GM12878 (cell line): ENCODE measurements around the gene LTB4R2. TPM values are rescaled to one million over a fixed set of nuclear protein-coding genes. Genes with fewer than 3 reads are reported as not detected.

ENCODE experiments used
- EED ChIP-seq: sonication (generic); IDR thresholded peaks from 2 replicates; pipeline ENCODE4 v1.6.1; 2016; ENCODE audit warnings: antibody characterized with exemption, low read depth
- LARP7 ChIP-seq: fragments of 450-650 bp; IDR thresholded peaks from 2 replicates; pipeline ENCODE4 v1.6.1; 2017; ENCODE audit warnings: mild to moderate bottlenecking
- TAF1 ChIP-seq: IDR thresholded peaks from 2 replicates; pipeline ENCODE4 v1.6.1; 2011; ENCODE audit warnings: mild to moderate bottlenecking, low read depth, low read length, borderline replicate concordance
- polyA plus RNA-seq, 11 experiments: library from polyadenylated mRNA; depleted of rRNA in 4 of 11; unstranded in 6 of 11; stranded (reverse) in 5 of 11; fragments of >200 nt; fragmentation: Nextera tagmentation in 4 of 11; fragmentation: Illumina TruSeq in 1 of 11; extraction: Ambion mirVana in 4 of 11; extraction: Trizol in 1 of 11; gene quantifications; 1 replicate in 1 of 11; 2 replicates in 10 of 11; pipeline versions ENCODE4 v1.2.1 to v1.2.3, GENCODE V29; 2011 to 2016; ENCODE audit warnings: inconsistent platforms in 2 of 11, missing spikeins in 2 of 11, low read depth in 1 of 11
- total RNA-seq, 4 experiments: library from RNA; depleted of rRNA in 3 of 4; stranded (reverse); fragments of >200 nt in 3 of 4; fragmentation: Illumina TruSeq in 1 of 4; extraction: Trizol in 1 of 4; gene quantifications; 2 replicates each; pipeline versions ENCODE4 v1.2.1 to v1.2.3, GENCODE V29; 2013 to 2021
- TF ChIP-seq, protein P1 (sequence below): IDR thresholded peaks from 2 replicates; pipeline ENCODE4 v1.6.1; 2012; ENCODE audit warnings: mild to moderate bottlenecking, low read depth, low read length
- TF ChIP-seq, protein P2 (sequence below): fragments of 450-650 bp; formaldehyde crosslinking; IDR thresholded peaks from 2 replicates; pipeline ENCODE4 v1.4.0; 2020; ENCODE audit warnings: mild to moderate bottlenecking, moderate library complexity
- TF ChIP-seq, protein P3 (sequence below): fragments of 450-650 bp; IDR thresholded peaks from 2 replicates; pipeline ENCODE4 v1.6.1; 2016; ENCODE audit warnings: mild to moderate bottlenecking, moderate library complexity, borderline replicate concordance
- TF ChIP-seq, protein P4 (sequence below): fragments of 450-650 bp; IDR thresholded peaks from 2 replicates; pipeline ENCODE4 v1.6.1; 2017; ENCODE audit warnings: borderline replicate concordance
- TF ChIP-seq, protein P5 (sequence below): fragments of 150-350 bp; IDR thresholded peaks from 2 replicates; pipeline ENCODE4 v1.6.1; 2016; ENCODE audit warnings: low read depth, low read length
- TF ChIP-seq, protein P6 (sequence below): fragments of 450-650 bp; IDR thresholded peaks from 2 replicates; pipeline ENCODE4 v1.6.1; 2016; ENCODE audit warnings: mild to moderate bottlenecking

Gene LTB4R2
- total and polyA plus RNA-seq, 10 of the 15 experiments (the other 5 are each of a cell fraction or from before 2014, with no cell fraction given) = 0.06 to 16.0 (median 2.6) TPM

DNA sequence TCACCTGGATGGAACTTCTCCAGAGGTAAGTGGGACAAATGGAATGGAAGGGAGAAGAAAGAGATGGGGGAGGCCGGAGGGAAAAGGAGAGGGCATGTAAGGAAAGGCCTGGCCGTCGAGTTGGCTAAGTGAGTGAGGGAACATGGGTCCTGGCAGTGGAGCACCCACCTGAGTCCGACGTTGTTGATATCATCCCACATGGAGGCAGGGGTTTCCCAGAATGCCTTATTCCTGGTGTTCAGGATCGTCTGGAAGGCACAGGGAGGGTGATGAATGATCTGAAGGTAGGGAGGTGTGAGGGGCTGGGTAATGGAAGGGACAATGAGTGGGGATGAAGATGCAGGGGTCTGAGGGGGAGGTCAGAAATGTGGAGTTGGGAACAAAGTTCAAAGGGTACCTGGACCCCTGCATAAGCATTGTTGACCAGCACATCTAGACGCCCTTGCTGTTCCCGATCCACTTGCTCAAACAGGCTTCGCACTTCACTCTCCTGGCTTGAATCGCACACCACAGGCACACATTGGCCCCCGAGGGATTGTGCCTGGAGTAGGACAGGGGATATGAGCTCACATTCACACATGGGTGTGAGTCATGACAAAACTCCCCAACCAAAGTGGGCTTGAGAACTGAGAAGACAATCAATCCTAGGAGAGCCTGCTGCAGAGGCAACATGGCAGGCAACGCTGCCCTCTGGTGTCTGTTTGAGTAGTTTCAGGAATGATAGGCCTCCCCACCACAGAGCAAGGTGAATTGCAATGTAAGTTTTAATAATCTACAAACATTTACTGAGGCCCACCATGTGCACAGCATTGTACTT, 13.4 kb upstream of the LTB4R2 start (continued):
- TF ChIP-seq, protein P1, sequence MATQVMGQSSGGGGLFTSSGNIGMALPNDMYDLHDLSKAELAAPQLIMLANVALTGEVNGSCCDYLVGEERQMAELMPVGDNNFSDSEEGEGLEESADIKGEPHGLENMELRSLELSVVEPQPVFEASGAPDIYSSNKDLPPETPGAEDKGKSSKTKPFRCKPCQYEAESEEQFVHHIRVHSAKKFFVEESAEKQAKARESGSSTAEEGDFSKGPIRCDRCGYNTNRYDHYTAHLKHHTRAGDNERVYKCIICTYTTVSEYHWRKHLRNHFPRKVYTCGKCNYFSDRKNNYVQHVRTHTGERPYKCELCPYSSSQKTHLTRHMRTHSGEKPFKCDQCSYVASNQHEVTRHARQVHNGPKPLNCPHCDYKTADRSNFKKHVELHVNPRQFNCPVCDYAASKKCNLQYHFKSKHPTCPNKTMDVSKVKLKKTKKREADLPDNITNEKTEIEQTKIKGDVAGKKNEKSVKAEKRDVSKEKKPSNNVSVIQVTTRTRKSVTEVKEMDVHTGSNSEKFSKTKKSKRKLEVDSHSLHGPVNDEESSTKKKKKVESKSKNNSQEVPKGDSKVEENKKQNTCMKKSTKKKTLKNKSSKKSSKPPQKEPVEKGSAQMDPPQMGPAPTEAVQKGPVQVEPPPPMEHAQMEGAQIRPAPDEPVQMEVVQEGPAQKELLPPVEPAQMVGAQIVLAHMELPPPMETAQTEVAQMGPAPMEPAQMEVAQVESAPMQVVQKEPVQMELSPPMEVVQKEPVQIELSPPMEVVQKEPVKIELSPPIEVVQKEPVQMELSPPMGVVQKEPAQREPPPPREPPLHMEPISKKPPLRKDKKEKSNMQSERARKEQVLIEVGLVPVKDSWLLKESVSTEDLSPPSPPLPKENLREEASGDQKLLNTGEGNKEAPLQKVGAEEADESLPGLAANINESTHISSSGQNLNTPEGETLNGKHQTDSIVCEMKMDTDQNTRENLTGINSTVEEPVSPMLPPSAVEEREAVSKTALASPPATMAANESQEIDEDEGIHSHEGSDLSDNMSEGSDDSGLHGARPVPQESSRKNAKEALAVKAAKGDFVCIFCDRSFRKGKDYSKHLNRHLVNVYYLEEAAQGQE = no peak
- no peak for TF ChIP-seq TAF1
- TF ChIP-seq, protein P2, sequence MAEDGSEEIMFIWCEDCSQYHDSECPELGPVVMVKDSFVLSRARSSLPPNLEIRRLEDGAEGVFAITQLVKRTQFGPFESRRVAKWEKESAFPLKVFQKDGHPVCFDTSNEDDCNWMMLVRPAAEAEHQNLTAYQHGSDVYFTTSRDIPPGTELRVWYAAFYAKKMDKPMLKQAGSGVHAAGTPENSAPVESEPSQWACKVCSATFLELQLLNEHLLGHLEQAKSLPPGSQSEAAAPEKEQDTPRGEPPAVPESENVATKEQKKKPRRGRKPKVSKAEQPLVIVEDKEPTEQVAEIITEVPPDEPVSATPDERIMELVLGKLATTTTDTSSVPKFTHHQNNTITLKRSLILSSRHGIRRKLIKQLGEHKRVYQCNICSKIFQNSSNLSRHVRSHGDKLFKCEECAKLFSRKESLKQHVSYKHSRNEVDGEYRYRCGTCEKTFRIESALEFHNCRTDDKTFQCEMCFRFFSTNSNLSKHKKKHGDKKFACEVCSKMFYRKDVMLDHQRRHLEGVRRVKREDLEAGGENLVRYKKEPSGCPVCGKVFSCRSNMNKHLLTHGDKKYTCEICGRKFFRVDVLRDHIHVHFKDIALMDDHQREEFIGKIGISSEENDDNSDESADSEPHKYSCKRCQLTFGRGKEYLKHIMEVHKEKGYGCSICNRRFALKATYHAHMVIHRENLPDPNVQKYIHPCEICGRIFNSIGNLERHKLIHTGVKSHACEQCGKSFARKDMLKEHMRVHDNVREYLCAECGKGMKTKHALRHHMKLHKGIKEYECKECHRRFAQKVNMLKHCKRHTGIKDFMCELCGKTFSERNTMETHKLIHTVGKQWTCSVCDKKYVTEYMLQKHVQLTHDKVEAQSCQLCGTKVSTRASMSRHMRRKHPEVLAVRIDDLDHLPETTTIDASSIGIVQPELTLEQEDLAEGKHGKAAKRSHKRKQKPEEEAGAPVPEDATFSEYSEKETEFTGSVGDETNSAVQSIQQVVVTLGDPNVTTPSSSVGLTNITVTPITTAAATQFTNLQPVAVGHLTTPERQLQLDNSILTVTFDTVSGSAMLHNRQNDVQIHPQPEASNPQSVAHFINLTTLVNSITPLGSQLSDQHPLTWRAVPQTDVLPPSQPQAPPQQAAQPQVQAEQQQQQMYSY = no peak
- TF ChIP-seq EED = peak; percentile 87
- TF ChIP-seq, protein P3, sequence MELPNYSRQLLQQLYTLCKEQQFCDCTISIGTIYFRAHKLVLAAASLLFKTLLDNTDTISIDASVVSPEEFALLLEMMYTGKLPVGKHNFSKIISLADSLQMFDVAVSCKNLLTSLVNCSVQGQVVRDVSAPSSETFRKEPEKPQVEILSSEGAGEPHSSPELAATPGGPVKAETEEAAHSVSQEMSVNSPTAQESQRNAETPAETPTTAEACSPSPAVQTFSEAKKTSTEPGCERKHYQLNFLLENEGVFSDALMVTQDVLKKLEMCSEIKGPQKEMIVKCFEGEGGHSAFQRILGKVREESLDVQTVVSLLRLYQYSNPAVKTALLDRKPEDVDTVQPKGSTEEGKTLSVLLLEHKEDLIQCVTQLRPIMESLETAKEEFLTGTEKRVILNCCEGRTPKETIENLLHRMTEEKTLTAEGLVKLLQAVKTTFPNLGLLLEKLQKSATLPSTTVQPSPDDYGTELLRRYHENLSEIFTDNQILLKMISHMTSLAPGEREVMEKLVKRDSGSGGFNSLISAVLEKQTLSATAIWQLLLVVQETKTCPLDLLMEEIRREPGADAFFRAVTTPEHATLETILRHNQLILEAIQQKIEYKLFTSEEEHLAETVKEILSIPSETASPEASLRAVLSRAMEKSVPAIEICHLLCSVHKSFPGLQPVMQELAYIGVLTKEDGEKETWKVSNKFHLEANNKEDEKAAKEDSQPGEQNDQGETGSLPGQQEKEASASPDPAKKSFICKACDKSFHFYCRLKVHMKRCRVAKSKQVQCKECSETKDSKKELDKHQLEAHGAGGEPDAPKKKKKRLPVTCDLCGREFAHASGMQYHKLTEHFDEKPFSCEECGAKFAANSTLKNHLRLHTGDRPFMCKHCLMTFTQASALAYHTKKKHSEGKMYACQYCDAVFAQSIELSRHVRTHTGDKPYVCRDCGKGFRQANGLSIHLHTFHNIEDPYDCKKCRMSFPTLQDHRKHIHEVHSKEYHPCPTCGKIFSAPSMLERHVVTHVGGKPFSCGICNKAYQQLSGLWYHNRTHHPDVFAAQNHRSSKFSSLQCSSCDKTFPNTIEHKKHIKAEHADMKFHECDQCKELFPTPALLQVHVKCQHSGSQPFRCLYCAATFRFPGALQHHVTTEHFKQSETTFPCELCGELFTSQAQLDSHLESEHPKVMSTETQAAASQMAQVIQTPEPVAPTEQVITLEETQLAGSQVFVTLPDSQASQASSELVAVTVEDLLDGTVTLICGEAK = no peak
- TF ChIP-seq LARP7 = no peak
- TF ChIP-seq, protein P4, sequence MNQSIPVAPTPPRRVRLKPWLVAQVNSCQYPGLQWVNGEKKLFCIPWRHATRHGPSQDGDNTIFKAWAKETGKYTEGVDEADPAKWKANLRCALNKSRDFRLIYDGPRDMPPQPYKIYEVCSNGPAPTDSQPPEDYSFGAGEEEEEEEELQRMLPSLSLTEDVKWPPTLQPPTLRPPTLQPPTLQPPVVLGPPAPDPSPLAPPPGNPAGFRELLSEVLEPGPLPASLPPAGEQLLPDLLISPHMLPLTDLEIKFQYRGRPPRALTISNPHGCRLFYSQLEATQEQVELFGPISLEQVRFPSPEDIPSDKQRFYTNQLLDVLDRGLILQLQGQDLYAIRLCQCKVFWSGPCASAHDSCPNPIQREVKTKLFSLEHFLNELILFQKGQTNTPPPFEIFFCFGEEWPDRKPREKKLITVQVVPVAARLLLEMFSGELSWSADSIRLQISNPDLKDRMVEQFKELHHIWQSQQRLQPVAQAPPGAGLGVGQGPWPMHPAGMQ = no peak
- TF ChIP-seq, protein P5, sequence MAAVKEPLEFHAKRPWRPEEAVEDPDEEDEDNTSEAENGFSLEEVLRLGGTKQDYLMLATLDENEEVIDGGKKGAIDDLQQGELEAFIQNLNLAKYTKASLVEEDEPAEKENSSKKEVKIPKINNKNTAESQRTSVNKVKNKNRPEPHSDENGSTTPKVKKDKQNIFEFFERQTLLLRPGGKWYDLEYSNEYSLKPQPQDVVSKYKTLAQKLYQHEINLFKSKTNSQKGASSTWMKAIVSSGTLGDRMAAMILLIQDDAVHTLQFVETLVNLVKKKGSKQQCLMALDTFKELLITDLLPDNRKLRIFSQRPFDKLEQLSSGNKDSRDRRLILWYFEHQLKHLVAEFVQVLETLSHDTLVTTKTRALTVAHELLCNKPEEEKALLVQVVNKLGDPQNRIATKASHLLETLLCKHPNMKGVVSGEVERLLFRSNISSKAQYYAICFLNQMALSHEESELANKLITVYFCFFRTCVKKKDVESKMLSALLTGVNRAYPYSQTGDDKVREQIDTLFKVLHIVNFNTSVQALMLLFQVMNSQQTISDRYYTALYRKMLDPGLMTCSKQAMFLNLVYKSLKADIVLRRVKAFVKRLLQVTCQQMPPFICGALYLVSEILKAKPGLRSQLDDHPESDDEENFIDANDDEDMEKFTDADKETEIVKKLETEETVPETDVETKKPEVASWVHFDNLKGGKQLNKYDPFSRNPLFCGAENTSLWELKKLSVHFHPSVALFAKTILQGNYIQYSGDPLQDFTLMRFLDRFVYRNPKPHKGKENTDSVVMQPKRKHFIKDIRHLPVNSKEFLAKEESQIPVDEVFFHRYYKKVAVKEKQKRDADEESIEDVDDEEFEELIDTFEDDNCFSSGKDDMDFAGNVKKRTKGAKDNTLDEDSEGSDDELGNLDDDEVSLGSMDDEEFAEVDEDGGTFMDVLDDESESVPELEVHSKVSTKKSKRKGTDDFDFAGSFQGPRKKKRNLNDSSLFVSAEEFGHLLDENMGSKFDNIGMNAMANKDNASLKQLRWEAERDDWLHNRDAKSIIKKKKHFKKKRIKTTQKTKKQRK = no peak
- TF ChIP-seq, protein P6, sequence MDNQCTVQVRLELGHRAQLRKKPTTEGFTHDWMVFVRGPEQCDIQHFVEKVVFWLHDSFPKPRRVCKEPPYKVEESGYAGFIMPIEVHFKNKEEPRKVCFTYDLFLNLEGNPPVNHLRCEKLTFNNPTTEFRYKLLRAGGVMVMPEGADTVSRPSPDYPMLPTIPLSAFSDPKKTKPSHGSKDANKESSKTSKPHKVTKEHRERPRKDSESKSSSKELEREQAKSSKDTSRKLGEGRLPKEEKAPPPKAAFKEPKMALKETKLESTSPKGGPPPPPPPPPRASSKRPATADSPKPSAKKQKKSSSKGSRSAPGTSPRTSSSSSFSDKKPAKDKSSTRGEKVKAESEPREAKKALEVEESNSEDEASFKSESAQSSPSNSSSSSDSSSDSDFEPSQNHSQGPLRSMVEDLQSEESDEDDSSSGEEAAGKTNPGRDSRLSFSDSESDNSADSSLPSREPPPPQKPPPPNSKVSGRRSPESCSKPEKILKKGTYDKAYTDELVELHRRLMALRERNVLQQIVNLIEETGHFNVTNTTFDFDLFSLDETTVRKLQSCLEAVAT = no peak
